Measurements from ENCODE around the gene PLLP. TPM values are rescaled to one million over a fixed set of nuclear protein-coding genes. Genes with fewer than 3 reads are reported as not detected.
A peak's percentile ranks its signal among the peaks of the same experiment; 100 is the strongest.

PLLP gene
- total and polyA plus RNA-seq, 10 of the 15 experiments (the other 5 are each of a cell fraction or from before 2014, with no cell fraction given) = 0.21 to 5.8 (median 0.67) TPM

DNA sequence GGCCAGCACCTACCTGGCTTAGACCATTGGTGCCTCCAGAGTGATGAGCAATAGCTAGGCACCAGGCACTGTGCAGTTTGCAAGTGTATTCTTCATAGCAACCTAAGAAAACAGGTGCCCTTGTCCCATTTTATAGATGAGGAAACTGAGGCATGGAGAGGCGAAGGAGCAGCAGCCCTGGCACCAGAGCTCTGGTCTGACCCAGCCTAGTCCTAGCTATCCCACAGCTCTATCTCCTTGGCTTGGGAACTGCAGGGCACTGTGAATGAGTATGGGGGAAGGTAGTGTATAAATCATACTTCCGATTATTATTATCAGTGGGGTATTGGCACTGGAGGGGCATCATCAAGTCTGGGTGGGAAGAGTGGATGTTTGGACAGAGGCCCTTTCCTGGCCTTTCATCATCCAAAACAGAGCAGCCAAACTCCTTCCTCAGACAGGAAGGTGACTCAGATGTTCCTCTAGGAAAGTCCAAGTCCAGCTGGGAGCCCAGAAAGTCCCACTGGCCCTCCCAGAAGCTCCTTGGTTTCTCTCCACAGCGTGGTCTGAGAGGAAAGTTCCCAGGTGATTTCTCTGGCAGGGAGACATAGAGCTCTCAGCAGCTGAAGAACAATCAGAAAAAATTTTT lies 32.0 kb upstream of the PLLP start (continued):
- TF ChIP-seq CBX5 (IDR thresholded peaks at IDR 0.05; ENCODE audit: low read depth) (no peak), PAX5 (IDR thresholded peaks at IDR 0.05; ENCODE audit: borderline replicate concordance, low read depth, low read length) (no peak), ZNF217 (IDR thresholded peaks at IDR 0.05) (no peak), PBX3 (IDR thresholded peaks at IDR 0.05; ENCODE audit: insufficient replicate concordance, low read depth, low read length) (no peak)

DNA sequence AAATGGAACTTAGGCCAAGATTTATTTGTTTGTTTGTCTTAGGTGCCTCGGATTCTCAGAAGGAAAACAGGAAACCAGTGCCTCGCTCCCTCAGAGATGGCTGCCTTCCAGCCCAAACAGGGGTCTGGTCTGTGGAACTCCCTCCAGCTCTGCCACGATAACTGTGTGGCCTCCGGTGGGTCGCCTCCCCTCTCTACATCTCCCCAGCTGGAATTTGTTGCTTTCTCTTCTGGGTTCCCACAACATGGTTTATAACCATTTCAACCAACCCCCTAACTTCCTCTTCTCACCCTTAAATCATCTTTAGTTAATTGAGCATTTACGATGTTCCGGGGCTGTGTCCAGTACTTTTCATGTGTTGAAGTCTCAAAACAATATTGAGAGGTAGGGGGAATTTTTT lies 30.9 kb upstream of the PLLP start:
- Histone ChIP-seq H3K79me2 (ENCODE audit: control insufficient read depth, insufficient read depth, low read length) (no peaks in the 10 kb centered on the region), H4K20me1 (ENCODE audit: control insufficient read depth, insufficient read depth) (no peaks in the 10 kb centered on the region), H3K4me2 (ENCODE audit: control insufficient read depth, insufficient read depth) (no peak overlapping the region; the same call in 1 of the 2 replicates), H2AFZ (ENCODE audit: control insufficient read depth, low read depth, low read length) (peak overlapping the region; percentile 41), H3K27ac (ENCODE audit: control insufficient read depth, insufficient read depth) (no peak overlapping the region), H3K9me3 (replicated peaks; ENCODE audit: control insufficient read depth, insufficient read depth, low read length) (no peaks in the 10 kb centered on the region), H3K9ac (ENCODE audit: control insufficient read depth, insufficient read depth, low read length) (no peak overlapping the region), H3K27me3 (replicated peaks in 1 of 2; ENCODE audit: control insufficient read depth in 2 of 2, insufficient read depth in 2 of 2, low read length in 1 of 2) (no peaks in the 10 kb centered on the region), H3K36me3 (ENCODE audit: control insufficient read depth in 2 of 2, insufficient read depth in 2 of 2, low read length in 1 of 2) (no peaks in the 10 kb centered on the region), H3K4me3 (no peak overlapping the region), H3K4me1 (ENCODE audit: control insufficient read depth, insufficient read depth, low read length) (peaks cover 16% of the 10 kb centered on the region)
- DNase-seq (ENCODE audit: low read depth, low spot score) = no peak
- 76% methylated on average over 7 of the region's 7 CpGs for WGBS (ENCODE audit: insufficient coverage, insufficient replicate concordance, low lambda C conversion rate, missing lambda C conversion rate)
- CTCF ChIA-PET = no interaction called here
- SMC1A ChIA-PET (ENCODE audit: uncharacterized antibody, unreplicated experiment) = interaction anchor here (0.5 to 2.0 kb wide), 3 partner anchors 11 to 28 kb away, joined by 4 to 8 read pairs (median 4); no protein-coding TSS in a partner anchor
- intact Hi-C loops (cut with micrococcal nuclease; ENCODE audit: unreplicated experiment) = no loop called here
- in situ Hi-C loops (cut with MboI) = no loop called here
- POLR2A ChIA-PET = interaction anchor here (0.7 to 2.1 kb wide), 2 partner anchors 23 to 60 kb away, joined by 4 to 7 read pairs; no protein-coding TSS in a partner anchor
- BruUV-seq (replicated peaks) = no TSS peak
- RAD21 ChIA-PET (ENCODE audit: unreplicated experiment) = interaction anchor here (2.6 kb wide), 1 partner anchor 15 kb away, joined by 7 read pairs; no protein-coding TSS in a partner anchor
- FAIRE-seq = no peak
- no peak for ATAC-seq
- TF ChIP-seq POLR2AphosphoS5 (IDR thresholded peaks at IDR 0.05; ENCODE audit: low read length) = no peak
- TF ChIP-seq HDAC6 (IDR thresholded peaks at IDR 0.05; ENCODE audit: unreplicated experiment) = no peak
- no peak for TF ChIP-seq ELK1 (IDR thresholded peaks at IDR 0.05; ENCODE audit: low read depth, low read length)
- TF ChIP-seq, protein P1, sequence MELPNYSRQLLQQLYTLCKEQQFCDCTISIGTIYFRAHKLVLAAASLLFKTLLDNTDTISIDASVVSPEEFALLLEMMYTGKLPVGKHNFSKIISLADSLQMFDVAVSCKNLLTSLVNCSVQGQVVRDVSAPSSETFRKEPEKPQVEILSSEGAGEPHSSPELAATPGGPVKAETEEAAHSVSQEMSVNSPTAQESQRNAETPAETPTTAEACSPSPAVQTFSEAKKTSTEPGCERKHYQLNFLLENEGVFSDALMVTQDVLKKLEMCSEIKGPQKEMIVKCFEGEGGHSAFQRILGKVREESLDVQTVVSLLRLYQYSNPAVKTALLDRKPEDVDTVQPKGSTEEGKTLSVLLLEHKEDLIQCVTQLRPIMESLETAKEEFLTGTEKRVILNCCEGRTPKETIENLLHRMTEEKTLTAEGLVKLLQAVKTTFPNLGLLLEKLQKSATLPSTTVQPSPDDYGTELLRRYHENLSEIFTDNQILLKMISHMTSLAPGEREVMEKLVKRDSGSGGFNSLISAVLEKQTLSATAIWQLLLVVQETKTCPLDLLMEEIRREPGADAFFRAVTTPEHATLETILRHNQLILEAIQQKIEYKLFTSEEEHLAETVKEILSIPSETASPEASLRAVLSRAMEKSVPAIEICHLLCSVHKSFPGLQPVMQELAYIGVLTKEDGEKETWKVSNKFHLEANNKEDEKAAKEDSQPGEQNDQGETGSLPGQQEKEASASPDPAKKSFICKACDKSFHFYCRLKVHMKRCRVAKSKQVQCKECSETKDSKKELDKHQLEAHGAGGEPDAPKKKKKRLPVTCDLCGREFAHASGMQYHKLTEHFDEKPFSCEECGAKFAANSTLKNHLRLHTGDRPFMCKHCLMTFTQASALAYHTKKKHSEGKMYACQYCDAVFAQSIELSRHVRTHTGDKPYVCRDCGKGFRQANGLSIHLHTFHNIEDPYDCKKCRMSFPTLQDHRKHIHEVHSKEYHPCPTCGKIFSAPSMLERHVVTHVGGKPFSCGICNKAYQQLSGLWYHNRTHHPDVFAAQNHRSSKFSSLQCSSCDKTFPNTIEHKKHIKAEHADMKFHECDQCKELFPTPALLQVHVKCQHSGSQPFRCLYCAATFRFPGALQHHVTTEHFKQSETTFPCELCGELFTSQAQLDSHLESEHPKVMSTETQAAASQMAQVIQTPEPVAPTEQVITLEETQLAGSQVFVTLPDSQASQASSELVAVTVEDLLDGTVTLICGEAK (IDR thresholded peaks at IDR 0.05; ENCODE audit: borderline replicate concordance) = no peak
- no peak for TF ChIP-seq GATAD2B (conservative IDR thresholded peaks at IDR 0.05; ENCODE audit: low read depth)
- TF ChIP-seq BCLAF1 (IDR thresholded peaks at IDR 0.05) = no peak
- TF ChIP-seq TCF7 (IDR thresholded peaks at IDR 0.05; ENCODE audit: borderline replicate concordance) = no peak
- TF ChIP-seq SRF (IDR thresholded peaks at IDR 0.05; ENCODE audit: low read depth in 2 of 2, low read length in 2 of 2) = no peak
- TF ChIP-seq ZNF622 (IDR thresholded peaks at IDR 0.05) = no peak
